Inferior parietal cortex (tissue), 1 donor: ENCODE data around the gene CCNI2.
"Not testable (repeated sequence)": the region's sequence is repeated elsewhere in the genome, so short reads cannot be mapped to it uniquely, and the experiment has no call there.

Experiments used
- DNase-seq: peaks from one replicate; pipeline ENCODE4 v3.0.0-alpha.2; 2016; ENCODE audit errors: extremely low spot score

CCNI2 gene

DNA sequence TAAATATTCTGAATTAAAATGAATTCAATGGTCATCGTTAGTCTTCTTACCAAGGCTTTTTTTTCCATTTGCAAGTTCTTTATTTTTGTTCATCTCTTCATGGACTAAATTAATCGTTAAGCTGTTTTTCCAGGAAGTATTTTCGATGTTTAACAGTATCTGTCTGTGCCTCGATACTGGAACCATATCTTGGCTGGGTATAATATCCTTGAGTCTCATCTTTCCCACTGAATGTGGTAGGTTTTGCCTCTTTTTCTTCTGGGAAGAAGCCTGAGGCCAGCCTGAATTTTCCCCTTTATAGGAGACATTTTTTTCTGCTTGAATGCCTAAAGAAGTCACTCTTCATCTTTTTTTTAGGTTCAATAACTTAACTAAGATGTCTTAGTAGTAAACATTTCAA lies 33.8 kb downstream of the CCNI2 start:
- DNase-seq, result no peak

DNA sequence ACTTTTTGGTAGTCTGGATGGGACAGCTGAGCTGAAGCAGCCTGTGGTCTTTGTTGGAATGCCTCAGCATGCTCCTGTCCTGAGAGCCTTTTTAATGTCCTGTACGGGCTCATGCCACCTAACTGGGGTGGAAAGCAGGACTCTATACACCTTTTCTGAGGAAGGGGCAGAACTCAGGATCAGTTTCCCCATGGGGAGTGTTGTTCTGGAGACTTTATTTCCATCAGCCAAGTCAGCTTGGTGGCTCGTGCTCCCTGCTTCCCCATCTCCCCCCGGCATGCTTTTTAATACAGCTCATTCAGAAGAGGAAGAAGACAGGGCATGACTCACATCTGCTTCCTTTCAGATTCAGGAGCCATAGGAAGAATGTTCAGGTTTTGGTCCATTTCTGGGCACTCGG lies 34.9 kb downstream of the CCNI2 start:
- no peak for DNase-seq

DNA sequence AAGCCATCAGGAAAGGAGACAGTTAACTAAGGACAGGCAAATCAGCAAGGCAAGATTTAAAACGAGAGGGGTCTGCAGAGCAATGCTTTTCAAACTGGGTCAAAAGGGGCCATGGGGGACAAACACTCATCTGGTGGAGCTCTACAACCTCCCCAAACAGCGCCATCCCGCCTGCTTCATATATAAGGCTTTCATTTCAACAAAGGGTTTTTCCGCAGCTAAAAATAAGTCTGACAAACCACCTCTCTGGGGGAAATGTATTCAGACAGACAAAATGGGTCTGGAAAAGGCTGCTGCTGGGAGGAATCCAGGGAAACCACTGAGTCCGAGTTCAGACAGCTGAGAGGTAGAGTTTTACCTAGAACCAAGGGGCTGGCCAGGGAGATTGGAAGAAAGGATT lies 38.1 kb downstream of the CCNI2 start:
- no peak for DNase-seq

DNA sequence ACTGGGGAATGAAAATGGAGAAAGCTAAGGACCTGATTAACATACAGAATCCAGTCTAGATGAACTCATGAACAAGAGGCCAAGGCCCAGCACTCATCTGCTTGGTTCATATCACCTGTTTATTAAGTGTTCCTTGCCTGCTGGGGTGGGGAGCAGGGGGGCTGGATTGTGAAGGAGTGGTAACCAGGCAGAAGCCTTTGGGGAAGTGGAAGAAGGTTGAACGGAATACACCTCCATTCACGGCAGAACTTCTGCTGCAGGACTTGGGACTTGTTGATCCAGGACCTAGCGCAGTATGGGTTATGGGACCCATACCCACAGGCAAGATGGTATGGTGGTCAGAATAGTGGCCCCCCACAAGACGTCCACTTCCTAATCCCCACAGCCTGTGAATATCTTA lies 38.6 kb downstream of the CCNI2 start:
- DNase-seq, result no peak

DNA sequence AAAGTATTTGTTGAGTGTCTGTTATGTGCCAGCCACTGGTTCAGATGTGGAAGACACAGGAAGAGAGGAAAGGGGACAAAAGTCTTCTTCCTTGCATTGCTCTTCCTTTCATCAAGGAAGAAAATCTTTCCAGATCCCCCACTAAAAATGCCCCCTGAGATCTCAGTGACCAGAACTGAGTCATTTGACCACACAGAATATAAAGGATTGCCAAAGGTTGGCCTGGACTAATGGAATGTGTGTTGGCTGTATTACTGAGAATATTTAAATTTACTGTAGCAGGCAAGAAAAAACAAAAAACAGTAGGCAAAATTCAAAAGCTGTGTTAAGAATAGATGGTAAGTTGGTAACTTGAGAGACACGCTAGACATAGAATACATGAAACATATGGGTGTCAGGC lies 39.9 kb downstream of the CCNI2 start:
- DNase-seq, result no peak

DNA sequence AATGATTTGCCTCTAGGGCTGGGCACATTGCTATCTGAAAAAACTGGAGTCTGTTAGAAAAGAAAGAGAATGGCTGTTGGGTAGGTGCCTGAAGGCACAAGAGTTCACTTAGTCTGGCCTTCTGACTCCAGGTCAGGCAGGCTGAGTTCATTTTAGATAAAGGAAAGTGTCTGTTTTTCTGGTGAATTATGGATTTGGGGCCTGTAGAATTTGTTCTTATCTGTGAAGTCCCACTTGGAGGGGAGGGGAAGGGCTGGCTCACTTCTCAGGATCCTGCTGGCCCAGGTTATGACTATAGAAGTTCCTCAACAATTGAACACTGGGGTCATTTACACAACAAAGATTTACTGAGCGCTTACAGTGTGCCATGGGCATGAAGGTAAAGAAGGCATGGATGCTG lies 41.3 kb downstream of the CCNI2 start:
- no peak for DNase-seq

DNA sequence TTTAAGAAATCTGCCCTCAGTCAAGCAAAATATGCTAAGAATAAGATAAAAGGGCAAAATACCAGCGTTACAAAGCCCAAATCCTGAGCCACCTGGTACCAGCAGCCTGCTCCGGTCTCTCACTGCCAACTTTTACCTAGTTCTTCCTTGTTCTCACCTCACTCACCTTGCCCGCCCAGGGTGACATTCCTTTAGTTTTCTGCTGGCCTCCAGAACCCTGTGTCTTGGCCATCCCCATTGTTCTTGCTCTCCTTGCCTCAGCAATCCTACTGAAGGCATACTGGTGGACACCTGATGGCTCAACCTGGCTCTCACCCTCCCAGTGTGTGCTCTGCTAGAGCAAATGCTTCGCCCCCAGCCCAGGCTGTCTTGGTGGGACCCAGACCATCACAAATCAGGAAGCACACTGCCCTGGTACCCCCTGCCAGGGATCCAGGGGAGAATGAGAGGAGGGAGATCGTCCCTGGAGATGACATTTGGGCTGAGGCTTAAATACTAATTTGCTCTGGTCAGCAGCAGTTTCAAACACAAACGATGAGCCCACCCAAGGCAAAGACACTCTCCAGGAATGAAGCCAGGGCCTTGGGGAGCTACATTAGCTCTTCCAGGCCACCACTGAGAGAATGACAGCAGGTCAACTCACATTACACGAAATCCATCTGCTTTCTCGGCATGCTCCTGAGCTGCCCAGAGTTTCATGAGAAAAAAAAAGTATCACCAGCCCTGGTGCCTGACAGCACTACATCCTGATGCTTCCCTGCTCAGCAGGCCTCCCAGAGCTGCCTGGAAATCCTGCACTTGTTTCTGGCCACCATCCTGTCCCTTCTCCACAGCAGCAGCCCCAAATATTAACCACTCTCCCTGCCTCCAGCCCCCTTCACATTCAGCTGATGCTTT lies 42.0 kb downstream of the CCNI2 start:
- no peak for DNase-seq

DNA sequence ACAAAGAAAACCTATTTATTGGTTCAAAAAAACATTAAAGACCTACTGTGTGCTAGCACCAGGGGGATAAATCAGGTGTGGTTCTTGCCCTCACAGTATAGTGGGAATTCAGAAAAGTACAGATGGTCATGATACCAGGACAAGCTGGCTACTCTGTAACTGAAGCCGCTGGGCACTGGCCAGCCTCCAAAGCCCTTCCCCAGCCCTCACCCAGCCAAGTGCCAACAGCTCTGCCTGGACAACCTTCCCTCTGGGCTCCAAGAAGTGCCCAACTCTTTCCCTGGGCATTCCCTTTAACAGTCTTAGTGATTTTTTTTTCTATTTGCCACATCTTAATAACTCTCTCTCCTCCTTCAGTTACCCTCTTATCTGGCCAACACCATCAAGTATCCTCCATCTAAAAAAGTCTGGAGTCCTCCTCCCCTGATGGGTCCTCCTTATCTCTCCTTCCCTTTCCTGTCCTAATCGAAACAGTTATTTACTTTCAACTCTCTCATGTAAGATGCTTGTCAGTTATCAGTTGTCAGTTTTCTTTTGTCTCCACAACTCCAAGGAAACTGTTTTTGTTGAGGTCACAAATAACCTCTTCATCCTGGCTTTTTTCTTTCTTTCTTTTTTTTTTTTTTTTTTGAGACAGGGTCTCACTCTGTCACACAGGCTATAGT lies 43.1 kb downstream of the CCNI2 start:
- DNase-seq, result no peak

DNA sequence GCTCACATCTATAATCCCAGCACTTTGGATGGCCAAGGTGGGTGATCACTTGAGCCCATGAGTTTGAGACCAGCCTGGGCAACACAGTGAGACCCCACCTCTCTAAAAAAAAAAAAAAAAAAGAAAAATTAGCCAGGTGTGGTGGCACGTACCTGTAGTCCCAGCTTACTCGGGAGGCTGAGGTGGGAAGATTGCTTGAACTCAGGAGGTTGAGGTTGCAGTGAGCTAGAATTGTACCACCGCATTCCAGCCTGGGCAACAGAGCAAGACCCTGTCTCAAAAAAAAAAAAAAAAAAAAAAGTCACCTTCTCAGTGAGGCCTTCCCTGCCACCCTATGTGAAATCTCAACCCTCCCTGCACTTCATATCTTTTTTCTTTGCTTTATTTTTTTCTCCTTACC lies 43.8 kb downstream of the CCNI2 start:
- no peak for DNase-seq

DNA sequence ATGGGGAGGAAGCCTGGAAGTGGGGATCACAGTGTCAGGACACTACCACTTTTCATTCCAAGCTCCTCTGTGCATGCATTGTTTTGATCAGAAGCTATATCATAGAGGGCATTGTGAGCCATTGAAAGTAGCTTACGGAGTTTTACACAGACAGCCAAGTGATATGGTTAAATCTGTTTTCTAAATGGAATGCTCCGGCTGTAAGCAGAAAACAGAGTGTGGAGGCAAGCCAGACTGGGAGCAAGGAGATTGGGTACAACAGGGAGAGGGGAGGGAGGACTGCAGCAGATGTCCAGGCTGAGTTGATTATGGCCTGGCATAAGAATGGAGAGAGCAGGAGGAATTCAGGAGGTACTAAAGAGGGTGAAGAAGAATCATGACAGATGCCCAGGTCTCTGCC lies 50.4 kb downstream of the CCNI2 start:
- DNase-seq, result no peak

DNA sequence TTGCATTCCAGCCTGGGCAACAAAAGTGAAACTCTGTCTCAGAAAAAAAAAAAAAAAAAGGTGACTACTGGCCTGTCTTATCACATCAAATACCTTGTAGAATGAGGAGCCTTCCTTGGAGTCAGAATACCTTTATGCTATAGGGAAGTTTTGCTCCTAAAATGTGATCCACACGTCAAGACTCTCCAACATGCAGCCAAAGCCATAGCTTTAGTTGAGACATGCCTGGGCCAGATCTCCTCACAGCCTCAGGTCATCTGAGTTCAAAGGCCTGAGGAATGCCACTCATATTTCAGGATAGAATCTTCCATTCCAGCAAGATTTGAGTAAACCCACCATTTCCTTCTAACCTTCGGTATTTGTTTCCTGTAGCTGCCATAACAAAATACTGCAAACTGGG lies 52.2 kb downstream of the CCNI2 start:
- no peak for DNase-seq

DNA sequence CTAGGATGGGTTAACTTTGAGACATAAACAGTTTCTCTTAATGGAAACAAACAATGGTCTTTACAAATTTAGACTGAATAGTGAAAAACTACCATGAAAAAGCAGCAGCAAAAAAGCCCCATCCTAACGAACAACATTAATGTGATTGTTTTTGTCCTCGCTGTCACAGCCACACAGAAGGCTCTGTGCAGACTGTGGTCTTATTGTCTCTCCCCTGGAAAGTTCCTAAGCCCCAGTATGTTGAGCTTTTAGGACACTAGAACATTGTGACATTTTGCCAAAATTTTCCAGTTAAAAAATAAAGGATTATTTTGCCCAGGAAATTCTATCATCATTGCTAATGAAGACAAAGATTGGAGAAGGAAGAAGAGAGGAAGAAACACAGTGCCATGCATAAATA lies 53.3 kb downstream of the CCNI2 start:
- DNase-seq, result peak; percentile 78

DNA sequence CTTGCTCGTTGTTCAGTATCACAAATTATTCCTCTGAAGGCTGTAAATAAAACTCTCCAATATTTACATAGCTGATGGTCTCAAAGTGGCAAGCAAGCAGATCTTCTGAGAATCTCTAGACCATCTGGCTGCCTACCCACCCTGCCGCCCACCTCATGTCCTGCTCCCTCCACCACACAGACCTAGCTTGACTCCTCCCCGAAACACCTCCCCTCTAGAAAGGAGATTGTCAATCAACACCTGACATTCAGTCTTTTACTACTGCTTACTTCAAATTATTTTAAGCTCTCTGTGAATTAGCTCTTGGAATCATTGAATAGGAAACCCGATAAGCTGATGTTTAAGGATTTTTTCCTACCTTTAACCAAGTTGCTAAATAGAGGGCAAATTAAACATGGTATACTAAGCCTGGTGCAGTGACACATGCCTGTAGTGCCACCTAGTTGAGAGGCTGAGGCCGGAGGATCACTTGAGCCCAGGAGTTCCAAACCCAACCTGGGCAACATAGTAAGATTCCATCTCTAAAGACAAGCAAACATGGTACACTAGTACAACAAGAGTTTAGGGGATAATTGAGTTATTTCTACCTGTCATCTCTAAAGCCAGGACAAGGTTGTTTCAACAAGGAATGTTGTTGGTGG lies 54.9 kb downstream of the CCNI2 start:
- DNase-seq, result no peak

DNA sequence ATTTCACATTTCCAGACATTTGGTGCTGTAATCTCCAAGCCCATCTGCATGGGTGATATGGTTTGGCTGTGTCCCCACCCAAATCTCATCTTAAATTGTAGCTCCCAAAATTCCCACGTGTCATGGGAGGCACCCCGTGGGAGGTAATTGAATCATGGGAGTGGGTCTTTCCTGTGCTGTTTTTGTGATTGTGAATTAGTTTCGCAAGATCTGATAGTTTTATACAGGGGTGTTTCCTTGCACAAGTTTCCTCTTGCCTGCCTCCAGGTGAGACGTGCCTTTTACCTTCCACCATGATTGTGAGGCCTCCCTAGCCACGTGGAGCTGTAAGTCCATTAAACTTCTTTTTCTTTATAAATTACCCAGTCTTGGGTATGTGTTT lies 55.5 kb downstream of the CCNI2 start:
- DNase-seq, result not testable (repeated sequence)
